HEK293 (cell line): ENCODE measurements around the gene HDAC2.

Experiments used
- CTCF ChIA-PET: fragments of 350-600 bp; formaldehyde crosslinking; extraction: SDS; loops from one replicate; lab custom pipeline; 2021; ENCODE audit warnings: antibody characterized with exemption; lab: Yijun Ruan, JAX
- POLR2A ChIA-PET: fragments of 300-600 bp; formaldehyde crosslinking; extraction: SDS; loops from one replicate; lab custom pipeline; 2020; ENCODE audit warnings: antibody characterized with exemption, inconsistent platforms; lab: Yijun Ruan, JAX
- H3K27ac ChIP-seq: fragments of 200-500 bp; sonication (Bioruptor generic); 2 replicates; pipeline ENCODE4 v1.5.1; 2014; ENCODE audit warnings: low read depth, low read length, control low read depth, inconsistent platforms; ENCODE audit errors: extremely low read depth
- H3K36me3 ChIP-seq, 2 experiments: fragments of 200-500 bp in 1 of 2; sonication (Bioruptor generic) in 1 of 2; 1 replicate in 1 of 2; 2 replicates in 1 of 2; pipeline ENCODE4 v1.5.1; 2014 to 2017; ENCODE audit warnings: inconsistent platforms in 2 of 2, low read length in 2 of 2; ENCODE audit not compliant: control insufficient read depth in 2 of 2, insufficient read depth in 1 of 2
- H3K4me1 ChIP-seq: fragments of 200-500 bp; sonication (Bioruptor generic); 2 replicates; pipeline ENCODE4 v1.5.1; 2014; ENCODE audit warnings: mild to moderate bottlenecking, low read length, inconsistent platforms; ENCODE audit not compliant: control insufficient read depth, insufficient read depth
- H3K4me3 ChIP-seq: 2 replicates; pipeline ENCODE4 v1.5.1; 2011; ENCODE audit warnings: low read depth, mild to moderate bottlenecking, control low read depth, low read length, moderate library complexity
- H3K9me3 ChIP-seq: fragments of 200-500 bp; sonication (Bioruptor generic); 2 replicates; pipeline ENCODE4 v1.5.1; 2014; ENCODE audit warnings: low read depth, low read length, inconsistent platforms; ENCODE audit not compliant: control insufficient read depth, insufficient read depth
- ELK4 ChIP-seq: IDR thresholded peaks from 2 replicates; pipeline ENCODE4 v1.6.1; 2011; ENCODE audit warnings: mild to moderate bottlenecking, low read depth, low read length, borderline replicate concordance
- HIC1 ChIP-seq: fragments of 450-650 bp; formaldehyde crosslinking; IDR thresholded peaks from 2 replicates; pipeline ENCODE4 v1.5.1; 2016; ENCODE audit warnings: missing biosample characterization, missing genetic modification characterization
- IKZF3 ChIP-seq: fragments of 450-650 bp; IDR thresholded peaks from 2 replicates; pipeline ENCODE4 v1.5.0; 2018; ENCODE audit warnings: missing biosample characterization, mild to moderate bottlenecking, missing genetic modification characterization, moderate library complexity
- SP2 ChIP-seq: fragments of 450-650 bp; formaldehyde crosslinking; IDR thresholded peaks from 2 replicates; pipeline ENCODE4 v1.5.1; 2016; ENCODE audit warnings: missing biosample characterization, missing genetic modification characterization
- WT1 ChIP-seq: fragments of 450-650 bp; formaldehyde crosslinking; IDR thresholded peaks from 2 replicates; pipeline ENCODE4 v1.5.1; 2016; ENCODE audit warnings: missing biosample characterization, missing genetic modification characterization
- YY1 ChIP-seq: fragments of 450-650 bp; formaldehyde crosslinking; IDR thresholded peaks from 2 replicates; pipeline ENCODE4 v1.5.1; 2018; ENCODE audit warnings: missing biosample characterization, missing genetic modification characterization
- ZBTB1 ChIP-seq: fragments of 450-650 bp; formaldehyde crosslinking; IDR thresholded peaks from 2 replicates; pipeline ENCODE4 v1.5.1; 2016; ENCODE audit warnings: missing biosample characterization, missing genetic modification characterization
- ZFHX2 ChIP-seq: fragments of 450-650 bp; formaldehyde crosslinking; conservative IDR thresholded peaks from 2 replicates; pipeline ENCODE4 v1.5.1; 2016; ENCODE audit warnings: missing biosample characterization, missing genetic modification characterization
- ZIC2 ChIP-seq: fragments of 450-650 bp; formaldehyde crosslinking; IDR thresholded peaks from 2 replicates; pipeline ENCODE4 v1.5.1; 2016; ENCODE audit warnings: missing biosample characterization, missing genetic modification characterization
- ZNF138 ChIP-seq: fragments of 450-650 bp; formaldehyde crosslinking; IDR thresholded peaks from 2 replicates; pipeline ENCODE4 v1.5.1; 2016; ENCODE audit warnings: missing biosample characterization, missing genetic modification characterization, borderline replicate concordance
- ZNF175 ChIP-seq: fragments of 450-650 bp; formaldehyde crosslinking; IDR thresholded peaks from 2 replicates; pipeline ENCODE4 v1.5.1; 2016; ENCODE audit warnings: missing biosample characterization, missing genetic modification characterization
- ZNF18 ChIP-seq: fragments of 450-650 bp; formaldehyde crosslinking; IDR thresholded peaks from 2 replicates; pipeline ENCODE4 v1.5.1; 2016; ENCODE audit warnings: missing biosample characterization, missing genetic modification characterization
- ZNF398 ChIP-seq: fragments of 450-650 bp; formaldehyde crosslinking; IDR thresholded peaks from 2 replicates; pipeline ENCODE4 v1.5.1; 2017; ENCODE audit warnings: missing biosample characterization, missing genetic modification characterization
- ZNF404 ChIP-seq: fragments of 450-650 bp; formaldehyde crosslinking; IDR thresholded peaks from 2 replicates; pipeline ENCODE4 v1.5.1; 2017; ENCODE audit warnings: missing biosample characterization, missing genetic modification characterization
- ZNF416 ChIP-seq: fragments of 450-650 bp; formaldehyde crosslinking; IDR thresholded peaks from 2 replicates; pipeline ENCODE4 v1.5.1; 2016; ENCODE audit warnings: missing biosample characterization, missing genetic modification characterization
- ZNF488 ChIP-seq: fragments of 450-650 bp; formaldehyde crosslinking; IDR thresholded peaks from 2 replicates; pipeline ENCODE4 v1.5.1; 2016; ENCODE audit warnings: missing biosample characterization, missing genetic modification characterization
- ZNF514 ChIP-seq: fragments of 450-650 bp; formaldehyde crosslinking; IDR thresholded peaks from 2 replicates; pipeline ENCODE4 v1.5.1; 2016; ENCODE audit warnings: missing biosample characterization, missing genetic modification characterization
- ZNF521 ChIP-seq: fragments of 450-650 bp; formaldehyde crosslinking; IDR thresholded peaks from 2 replicates; pipeline ENCODE4 v1.5.1; 2017; ENCODE audit warnings: missing biosample characterization, mild to moderate bottlenecking, missing genetic modification characterization
- ZNF529 ChIP-seq: fragments of 450-650 bp; formaldehyde crosslinking; IDR thresholded peaks from 2 replicates; pipeline ENCODE4 v1.5.1; 2017; ENCODE audit warnings: missing genetic modification characterization, missing biosample characterization; ENCODE audit not compliant: insufficient replicate concordance
- ZNF571 ChIP-seq: fragments of 450-650 bp; formaldehyde crosslinking; IDR thresholded peaks from 2 replicates; pipeline ENCODE4 v1.5.0; 2017; ENCODE audit warnings: missing biosample characterization, missing genetic modification characterization
- ZNF660 ChIP-seq: fragments of 450-650 bp; IDR thresholded peaks from 2 replicates; pipeline ENCODE4 v1.5.1; 2018; ENCODE audit warnings: missing biosample characterization, mild to moderate bottlenecking, missing genetic modification characterization
- ZNF677 ChIP-seq: fragments of 450-650 bp; IDR thresholded peaks from 2 replicates; pipeline ENCODE4 v1.5.0; 2018; ENCODE audit warnings: missing biosample characterization, mild to moderate bottlenecking, missing genetic modification characterization, moderate library complexity
- ZNF791 ChIP-seq: fragments of 450-650 bp; formaldehyde crosslinking; IDR thresholded peaks from 2 replicates; pipeline ENCODE4 v1.5.1; 2016; ENCODE audit warnings: missing biosample characterization, missing genetic modification characterization
- ZSCAN30 ChIP-seq: fragments of 450-650 bp; IDR thresholded peaks from 2 replicates; pipeline ENCODE4 v1.5.1; 2018; ENCODE audit warnings: missing biosample characterization, mild to moderate bottlenecking, missing genetic modification characterization, moderate library complexity

HDAC2 gene

GRCh38 chr6:114010540-114010939, 39.6 kb upstream of the HDAC2 start:
- Histone ChIP-seq H3K36me3 (no peaks in the 10 kb centered on the region), H3K27ac (no peak overlapping the region), H3K4me1 (no peaks in the 10 kb centered on the region), H3K4me3 (no peak overlapping the region)
- no peak for TF ChIP-seq IKZF3
- no peak for TF ChIP-seq ZSCAN30 (tag by site-specific recombination)
- TF ChIP-seq ZNF175 (tag by site-specific recombination) = no peak
- TF ChIP-seq HIC1 (tag by site-specific recombination) = no peak
- TF ChIP-seq ZNF404 (tag by site-specific recombination) = no peak
- no peak for TF ChIP-seq ZNF514
- no peak for TF ChIP-seq ZNF416 (tag by site-specific recombination)
- TF ChIP-seq, all 188 proteins: peak for 0
- ChIA-PET CTCF (interaction anchor here (0.7 kb wide), 1 partner anchor 15 kb away, joined by 3 read pairs; no protein-coding TSS in a partner anchor), POLR2A (no interaction called here)
- no peaks in the 10 kb centered on the region for H3K9me3 ChIP-seq

- ChIA-PET POLR2A (interaction anchor here (0.6 kb wide), 1 partner anchor 43 kb away, joined by 6 read pairs; no protein-coding TSS in a partner anchor), CTCF (interaction anchor here (0.7 to 1.2 kb wide), 2 partner anchors 14 to 88 kb away, joined by 3 to 9 read pairs; no protein-coding TSS in a partner anchor)
- H3K9me3 ChIP-seq = no peaks in the 10 kb centered on the region
- H3K36me3 ChIP-seq = no peaks in the 10 kb centered on the region
- TF ChIP-seq ZNF677 (tag by site-specific recombination) (no peak), ZNF514 (no peak), ZIC2 (tag by site-specific recombination) (no peak), ZNF488 (tag by site-specific recombination) (no peak), ZNF660 (tag by site-specific recombination) (no peak), ZNF398 (no peak), ZNF138 (tag by site-specific recombination) (no peak), ZFHX2 (tag by site-specific recombination) (no peak), WT1 (tag by site-specific recombination) (no peak), ZNF529 (tag by site-specific recombination) (no peak), ZBTB1 (tag by site-specific recombination) (no peak), ZNF571 (tag by site-specific recombination) (no peak), ZNF18 (tag by site-specific recombination) (no peak), SP2 (tag by site-specific recombination) (no peak), ZNF791 (tag by site-specific recombination) (no peak), ELK4 (no peak), YY1 (tag by site-specific recombination) (no peak), ZNF521 (no peak)
- no peaks in the 10 kb centered on the region for H3K4me1 ChIP-seq
- no peak overlapping the region for H3K27ac ChIP-seq
- H3K4me3 ChIP-seq = no peak overlapping the region
Observed at GRCh38 chr6:114009192-114009591, 38.2 kb upstream of the HDAC2 start.
